Measurements from ENCODE around the gene CELA1.

- TF ChIP-seq GABPA (IDR thresholded peaks at IDR 0.05; ENCODE audit: low read depth), result no peak
- no peak for TF ChIP-seq EZH2phosphoT487 (IDR thresholded peaks at IDR 0.05; ENCODE audit: borderline replicate concordance, low read depth)
- TF ChIP-seq SIN3A (IDR thresholded peaks at IDR 0.05; ENCODE audit: borderline replicate concordance, low read depth, low read length), result no peak
- no peak for TF ChIP-seq MEF2A (IDR thresholded peaks at IDR 0.05; ENCODE audit: borderline replicate concordance, low read depth)
- TF ChIP-seq, protein P1, sequence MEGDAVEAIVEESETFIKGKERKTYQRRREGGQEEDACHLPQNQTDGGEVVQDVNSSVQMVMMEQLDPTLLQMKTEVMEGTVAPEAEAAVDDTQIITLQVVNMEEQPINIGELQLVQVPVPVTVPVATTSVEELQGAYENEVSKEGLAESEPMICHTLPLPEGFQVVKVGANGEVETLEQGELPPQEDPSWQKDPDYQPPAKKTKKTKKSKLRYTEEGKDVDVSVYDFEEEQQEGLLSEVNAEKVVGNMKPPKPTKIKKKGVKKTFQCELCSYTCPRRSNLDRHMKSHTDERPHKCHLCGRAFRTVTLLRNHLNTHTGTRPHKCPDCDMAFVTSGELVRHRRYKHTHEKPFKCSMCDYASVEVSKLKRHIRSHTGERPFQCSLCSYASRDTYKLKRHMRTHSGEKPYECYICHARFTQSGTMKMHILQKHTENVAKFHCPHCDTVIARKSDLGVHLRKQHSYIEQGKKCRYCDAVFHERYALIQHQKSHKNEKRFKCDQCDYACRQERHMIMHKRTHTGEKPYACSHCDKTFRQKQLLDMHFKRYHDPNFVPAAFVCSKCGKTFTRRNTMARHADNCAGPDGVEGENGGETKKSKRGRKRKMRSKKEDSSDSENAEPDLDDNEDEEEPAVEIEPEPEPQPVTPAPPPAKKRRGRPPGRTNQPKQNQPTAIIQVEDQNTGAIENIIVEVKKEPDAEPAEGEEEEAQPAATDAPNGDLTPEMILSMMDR (IDR thresholded peaks at IDR 0.05), result peak; percentile 58
- TF ChIP-seq POLR2AphosphoS5 (IDR thresholded peaks at IDR 0.05; ENCODE audit: low read depth, low read length), result no peak
These were observed 5.5 kb upstream of the CELA1 start for GRCh38 chr12:51351913-51352532.

All from SK-N-SH (cell line).